Mammary epithelial cell (primary cell): ENCODE data around the gene HSPE1.

Experiments used
- EZH2 ChIP-seq: IDR thresholded peaks from 2 replicates; pipeline ENCODE4 v1.6.1; 2012; ENCODE audit warnings: low read length, inconsistent platforms, borderline replicate concordance
- TF ChIP-seq, protein P1 (sequence below), 2 donors: IDR thresholded peaks in 1 of 2; conservative IDR thresholded peaks in 1 of 2; 2 replicates each; pipeline ENCODE4 v1.5.1; 2011 to 2012; ENCODE audit warnings: inconsistent platforms in 2 of 2, low read length in 2 of 2, mild to moderate bottlenecking in 2 of 2, control low read depth in 1 of 2, low read depth in 1 of 2; ENCODE audit not compliant: insufficient read depth in 1 of 2; ENCODE audit errors: extremely low read depth in 1 of 2

DNA sequence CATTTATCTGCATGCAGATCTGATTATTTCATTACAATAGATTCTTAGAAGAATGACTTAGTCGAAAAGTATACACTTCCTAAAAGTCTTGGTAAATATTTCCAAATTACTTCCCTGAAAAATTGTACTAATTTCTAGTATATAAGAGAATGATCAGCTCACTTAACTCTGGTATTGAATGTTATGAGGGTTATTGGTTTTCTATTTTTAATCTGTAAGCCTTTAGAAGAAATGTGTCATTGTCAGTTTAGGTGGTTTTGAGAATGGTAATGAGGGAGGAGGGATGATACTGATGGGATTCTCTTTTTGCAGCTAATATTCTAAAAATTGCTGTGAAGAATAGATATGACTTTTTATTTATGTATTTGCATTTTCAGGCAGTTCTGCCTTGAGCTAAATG lies 39.6 kb downstream of the HSPE1 start:
- TF ChIP-seq, protein P1, sequence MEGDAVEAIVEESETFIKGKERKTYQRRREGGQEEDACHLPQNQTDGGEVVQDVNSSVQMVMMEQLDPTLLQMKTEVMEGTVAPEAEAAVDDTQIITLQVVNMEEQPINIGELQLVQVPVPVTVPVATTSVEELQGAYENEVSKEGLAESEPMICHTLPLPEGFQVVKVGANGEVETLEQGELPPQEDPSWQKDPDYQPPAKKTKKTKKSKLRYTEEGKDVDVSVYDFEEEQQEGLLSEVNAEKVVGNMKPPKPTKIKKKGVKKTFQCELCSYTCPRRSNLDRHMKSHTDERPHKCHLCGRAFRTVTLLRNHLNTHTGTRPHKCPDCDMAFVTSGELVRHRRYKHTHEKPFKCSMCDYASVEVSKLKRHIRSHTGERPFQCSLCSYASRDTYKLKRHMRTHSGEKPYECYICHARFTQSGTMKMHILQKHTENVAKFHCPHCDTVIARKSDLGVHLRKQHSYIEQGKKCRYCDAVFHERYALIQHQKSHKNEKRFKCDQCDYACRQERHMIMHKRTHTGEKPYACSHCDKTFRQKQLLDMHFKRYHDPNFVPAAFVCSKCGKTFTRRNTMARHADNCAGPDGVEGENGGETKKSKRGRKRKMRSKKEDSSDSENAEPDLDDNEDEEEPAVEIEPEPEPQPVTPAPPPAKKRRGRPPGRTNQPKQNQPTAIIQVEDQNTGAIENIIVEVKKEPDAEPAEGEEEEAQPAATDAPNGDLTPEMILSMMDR (conservative IDR thresholded peaks at IDR 0.05 in 1 of 2, IDR thresholded peaks at IDR 0.05 in 1 of 2; ENCODE audit: extremely low read depth in 1 of 2, insufficient read depth in 1 of 2, low read depth in 1 of 2, low read length in 2 of 2): no peak
- no peak for TF ChIP-seq EZH2
